ENCODE data around the gene PARD6A.

- TF ChIP-seq RARB (CRISPR knock-in tag; IDR thresholded peaks at IDR 0.05) (no peak), ZNF565 (CRISPR knock-in tag; conservative IDR thresholded peaks at IDR 0.05; ENCODE audit: low read depth) (no peak), OSR1 (CRISPR knock-in tag; IDR thresholded peaks at IDR 0.05) (no peak), PATZ1 (CRISPR knock-in tag; IDR thresholded peaks at IDR 0.05; ENCODE audit: borderline replicate concordance) (no peak), ZNF70 (CRISPR knock-in tag; IDR thresholded peaks at IDR 0.05) (no peak), ZC3H10 (CRISPR knock-in tag; IDR thresholded peaks at IDR 0.05) (no peak), ARNTL (CRISPR knock-in tag; IDR thresholded peaks at IDR 0.05; ENCODE audit: borderline replicate concordance, low read depth) (no peak), CREB5 (CRISPR knock-in tag; IDR thresholded peaks at IDR 0.05; ENCODE audit: low read depth) (no peak), CSDC2 (CRISPR knock-in tag; IDR thresholded peaks at IDR 0.05) (no peak), BACH2 (CRISPR knock-in tag; IDR thresholded peaks at IDR 0.05; ENCODE audit: borderline replicate concordance) (no peak), CSRNP3 (CRISPR knock-in tag; IDR thresholded peaks at IDR 0.05) (no peak)
Measured at GRCh38 chr16:67683767-67684166, 23.0 kb downstream of the PARD6A start.

Data from SK-N-SH treated with all-trans-retinoic acid at 6 μM for 48 hours (cell line).